Peyer's patch (tissue), 4 donors: ENCODE results near the gene STAG1. TPM values are rescaled to one million over a fixed set of nuclear protein-coding genes. Genes with fewer than 3 reads are reported as not detected.

ENCODE experiments used
- DNase-seq, 3 donors: peaks; one replicate each; pipeline ENCODE4 v3.0.0-alpha.2; 2017 to 2019
- H3K27ac ChIP-seq, 4 donors: fragments of 200-600 bp; sonication (generic); one replicate each; pipeline ENCODE4 v1.5.1; 2016 to 2019
- H3K27me3 ChIP-seq, 2 donors: fragments of 200-600 bp; sonication (generic); one replicate each; pipeline ENCODE4 v1.5.1; 2019
- H3K36me3 ChIP-seq, 3 donors: fragments of 200-600 bp; sonication (generic); one replicate each; pipeline ENCODE4 v1.5.1; 2016 to 2019
- H3K4me1 ChIP-seq, 4 donors: fragments of 200-600 bp; sonication (generic); one replicate each; pipeline ENCODE4 v1.5.1; 2016 to 2019
- H3K4me3 ChIP-seq, 4 donors: fragments of 200-600 bp; sonication (generic); 1 replicate in 3 of 4; 2 replicates in 1 of 4; pipeline ENCODE4 v1.5.1; 2016 to 2019; ENCODE audit warnings: mild to moderate bottlenecking in 1 of 4
- H3K9me3 ChIP-seq, 4 donors: fragments of 200-600 bp; sonication (generic); one replicate each; pipeline ENCODE4 v1.5.1; 2016 to 2019; ENCODE audit warnings: mild to moderate bottlenecking in 1 of 4
- POLR2A ChIP-seq, 2 donors: fragments of 450-650 bp; IDR thresholded peaks; one replicate each; pipeline ENCODE4 v1.5.1; 2017; ENCODE audit warnings: antibody characterized with exemption in 2 of 2, mild to moderate bottlenecking in 2 of 2, moderate library complexity in 2 of 2
- total RNA-seq, 4 donors: library from RNA; depleted of rRNA; stranded (reverse); fragments of >200 nt; gene quantifications; one replicate each; pipeline ENCODE4 v1.1.0, GENCODE V29; 2016
- TF ChIP-seq, protein P1 (sequence below), 6 experiments: fragments of 450-650 bp in 4 of 6; fragments of 200-600 bp in 2 of 6; sonication (generic) in 1 of 6; IDR thresholded peaks; one replicate each; pipeline ENCODE4 v1.5.1; 2017 to 2019; ENCODE audit warnings: antibody characterized with exemption in 6 of 6, mild to moderate bottlenecking in 3 of 6, moderate library complexity in 1 of 6

STAG1 gene
- total RNA-seq, 4 donors from 2014 or later = 22.6 to 91.6 (median 35.2) TPM

DNA sequence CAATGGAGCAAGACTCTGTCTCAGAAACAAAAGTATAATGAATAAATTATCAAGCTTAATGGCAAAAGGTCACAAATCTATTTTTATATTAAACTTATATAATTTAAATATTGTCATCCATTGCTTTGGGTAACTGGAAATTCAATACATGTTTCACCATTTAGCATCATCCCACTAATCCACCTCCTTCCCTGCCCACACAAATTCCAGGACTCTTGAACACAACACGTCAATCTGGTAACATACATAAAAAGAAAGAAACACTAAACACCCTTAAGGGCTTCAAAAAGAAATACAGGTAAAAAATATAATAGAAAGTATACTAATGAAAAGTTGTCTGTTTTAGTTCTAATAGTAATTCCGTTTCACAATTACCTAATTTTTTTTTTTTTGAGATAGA is 149.4 kb downstream of the STAG1 start:
- TF ChIP-seq, protein P1, sequence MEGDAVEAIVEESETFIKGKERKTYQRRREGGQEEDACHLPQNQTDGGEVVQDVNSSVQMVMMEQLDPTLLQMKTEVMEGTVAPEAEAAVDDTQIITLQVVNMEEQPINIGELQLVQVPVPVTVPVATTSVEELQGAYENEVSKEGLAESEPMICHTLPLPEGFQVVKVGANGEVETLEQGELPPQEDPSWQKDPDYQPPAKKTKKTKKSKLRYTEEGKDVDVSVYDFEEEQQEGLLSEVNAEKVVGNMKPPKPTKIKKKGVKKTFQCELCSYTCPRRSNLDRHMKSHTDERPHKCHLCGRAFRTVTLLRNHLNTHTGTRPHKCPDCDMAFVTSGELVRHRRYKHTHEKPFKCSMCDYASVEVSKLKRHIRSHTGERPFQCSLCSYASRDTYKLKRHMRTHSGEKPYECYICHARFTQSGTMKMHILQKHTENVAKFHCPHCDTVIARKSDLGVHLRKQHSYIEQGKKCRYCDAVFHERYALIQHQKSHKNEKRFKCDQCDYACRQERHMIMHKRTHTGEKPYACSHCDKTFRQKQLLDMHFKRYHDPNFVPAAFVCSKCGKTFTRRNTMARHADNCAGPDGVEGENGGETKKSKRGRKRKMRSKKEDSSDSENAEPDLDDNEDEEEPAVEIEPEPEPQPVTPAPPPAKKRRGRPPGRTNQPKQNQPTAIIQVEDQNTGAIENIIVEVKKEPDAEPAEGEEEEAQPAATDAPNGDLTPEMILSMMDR (IDR thresholded peaks at IDR 0.05) = no peak
- TF ChIP-seq POLR2A (IDR thresholded peaks at IDR 0.05) = no peak
- DNase-seq = no peak
- H3K27me3 ChIP-seq = no peaks in the 10 kb centered on the region
- no peaks in the 10 kb centered on the region for H3K9me3 ChIP-seq
- no peak overlapping the region for H3K27ac ChIP-seq
- peaks cover 0 to 34% (median 0%) of the 10 kb centered on the region in 3 donors for H3K36me3 ChIP-seq
- no peak overlapping the region for H3K4me3 ChIP-seq
- no peaks in the 10 kb centered on the region for H3K4me1 ChIP-seq

DNA sequence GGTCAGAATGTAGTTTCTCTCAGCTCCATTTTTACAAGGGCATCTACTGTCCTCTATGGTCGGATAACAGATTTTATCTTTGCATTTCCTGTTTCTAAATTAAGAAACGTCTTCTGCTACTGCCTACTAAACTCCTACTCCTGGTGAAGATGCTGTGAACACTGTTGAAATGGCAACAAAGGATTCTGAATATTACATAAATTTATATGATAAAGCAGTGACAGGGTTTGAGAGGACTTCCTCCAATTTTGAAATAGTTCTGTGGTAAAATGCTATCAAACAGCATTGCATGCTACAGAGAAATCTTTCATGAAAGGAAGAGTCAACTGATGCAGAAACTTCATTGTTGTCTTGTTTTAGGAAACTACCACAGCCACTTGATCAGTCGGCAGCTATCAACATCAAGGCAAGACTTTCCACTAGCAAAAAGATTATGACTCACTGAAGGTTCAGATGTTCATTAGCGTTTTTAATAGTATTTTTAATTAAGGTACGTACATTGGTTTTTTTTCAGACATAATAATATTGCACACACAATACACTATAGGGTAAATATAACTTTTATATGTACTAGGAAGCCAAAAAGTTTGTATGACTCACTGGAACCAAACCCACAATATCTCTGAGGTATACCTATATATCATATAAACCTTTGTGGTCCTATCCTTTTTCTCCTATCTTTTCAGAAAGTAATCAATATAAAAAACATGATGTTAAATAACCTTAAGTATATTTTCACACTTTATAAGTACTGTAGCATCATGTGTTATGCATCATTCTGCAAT is 156.1 kb downstream of the STAG1 start:
- Histone ChIP-seq H3K27me3 (no peaks in the 10 kb centered on the region), H3K9me3 (no peaks in the 10 kb centered on the region), H3K4me1 (no peaks in the 10 kb centered on the region), H3K27ac (no peak overlapping the region), H3K4me3 (no peak overlapping the region), H3K36me3 (peaks cover 0 to 6% (median 0%) of the 10 kb centered on the region in 3 donors)
- DNase-seq = no peak
- TF ChIP-seq, protein P1 (IDR thresholded peaks at IDR 0.05) = no peak
- TF ChIP-seq POLR2A (IDR thresholded peaks at IDR 0.05) = no peak

DNA sequence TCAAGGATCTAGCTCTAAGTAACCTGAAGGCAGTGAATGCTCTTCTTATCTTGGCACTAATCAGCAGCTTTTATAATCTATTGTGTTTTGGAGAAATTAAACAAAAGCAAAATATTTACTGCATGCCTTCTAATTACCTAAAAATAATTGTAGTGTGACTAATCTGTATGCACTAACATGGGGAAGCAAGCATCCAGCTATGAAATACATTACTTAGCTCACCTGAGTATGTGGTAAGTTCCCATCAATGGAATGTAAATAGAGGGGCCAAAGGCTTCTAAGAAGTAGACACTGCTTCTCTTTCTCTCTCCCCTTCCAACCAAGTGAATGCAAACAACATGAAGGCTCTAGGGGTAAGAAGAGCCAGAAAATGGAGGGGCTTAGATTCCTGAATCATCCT is 165.6 kb downstream of the STAG1 start:
- TF ChIP-seq POLR2A (IDR thresholded peaks at IDR 0.05) = no peak
- TF ChIP-seq, protein P1 (IDR thresholded peaks at IDR 0.05) = no peak
- peaks cover 0 to 8% (median 0%) of the 10 kb centered on the region in 3 donors for H3K36me3 ChIP-seq
- no peaks in the 10 kb centered on the region for H3K4me1 ChIP-seq
- no peaks in the 10 kb centered on the region for H3K9me3 ChIP-seq
- H3K27me3 ChIP-seq = no peaks in the 10 kb centered on the region
- no peak overlapping the region for H3K27ac ChIP-seq
- no peak for DNase-seq
- no peak overlapping the region for H3K4me3 ChIP-seq

DNA sequence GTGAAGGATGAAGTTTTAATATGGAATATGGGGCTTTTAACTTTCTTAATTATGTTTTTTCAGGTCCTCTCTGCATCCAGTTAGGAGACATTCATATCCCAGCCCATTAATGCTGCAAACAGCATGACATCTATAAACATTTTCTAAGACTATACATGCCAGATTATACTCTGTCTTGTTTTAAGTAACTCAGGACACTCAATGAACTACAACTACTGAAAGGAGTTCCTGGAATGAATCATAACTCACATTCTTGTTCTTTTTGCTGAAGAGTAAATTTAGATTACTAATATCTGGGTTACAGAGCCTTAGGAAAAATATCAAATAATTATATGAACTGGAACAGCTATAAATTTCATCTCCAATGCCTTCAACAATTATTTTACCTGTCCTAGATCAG is 167.4 kb downstream of the STAG1 start:
- TF ChIP-seq, protein P1 (IDR thresholded peaks at IDR 0.05) = no peak
- TF ChIP-seq POLR2A (IDR thresholded peaks at IDR 0.05) = no peak
- Histone ChIP-seq H3K36me3 (peaks cover 0 to 8% (median 0%) of the 10 kb centered on the region in 3 donors), H3K9me3 (no peaks in the 10 kb centered on the region), H3K27me3 (no peaks in the 10 kb centered on the region), H3K27ac (no peak overlapping the region), H3K4me1 (no peaks in the 10 kb centered on the region), H3K4me3 (no peak overlapping the region)
- no peak for DNase-seq

DNA sequence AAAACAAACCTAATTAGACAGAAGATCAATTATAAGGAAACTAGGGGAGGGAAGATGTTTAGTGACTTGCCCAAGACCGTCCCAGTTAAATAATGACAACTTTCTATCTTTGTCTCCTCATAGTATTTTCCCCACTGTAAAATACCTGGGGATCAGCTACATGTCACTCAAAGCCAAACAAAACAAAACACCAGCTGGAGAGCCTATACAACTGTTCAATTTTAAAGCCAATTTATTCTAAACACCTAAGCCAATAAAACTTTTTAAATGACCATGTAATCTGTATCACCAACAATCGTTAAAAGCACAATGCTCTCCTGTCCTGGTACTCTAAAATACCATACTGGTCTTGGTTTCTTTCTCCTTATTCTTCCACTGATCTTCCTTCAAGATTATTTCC is 168.4 kb downstream of the STAG1 start:
- no peak for DNase-seq
- Histone ChIP-seq H3K9me3 (no peaks in the 10 kb centered on the region), H3K4me1 (no peaks in the 10 kb centered on the region), H3K36me3 (peaks cover 0 to 8% (median 0%) of the 10 kb centered on the region in 3 donors), H3K27me3 (no peaks in the 10 kb centered on the region), H3K27ac (no peak overlapping the region), H3K4me3 (no peak overlapping the region)
- TF ChIP-seq, protein P1 (IDR thresholded peaks at IDR 0.05) = no peak
- TF ChIP-seq POLR2A (IDR thresholded peaks at IDR 0.05) = no peak
